Measurements from ENCODE around the gene IFT80. TPM values are rescaled to one million over a fixed set of nuclear protein-coding genes. Genes with fewer than 3 reads are reported as not detected.

IFT80 gene
- total and polyA plus RNA-seq, 9 of the 15 experiments (the other 6 are each of a cell fraction or from before 2014, with no cell fraction given) = 6.7 to 21.1 (median 16.4) TPM

GRCh38 chr3:160434071-160434470 is 35.0 kb upstream of the IFT80 start (continued):
- TF ChIP-seq E2F6 (IDR thresholded peaks at IDR 0.05; ENCODE audit: borderline replicate concordance in 1 of 2, extremely low read depth in 1 of 2, insufficient read depth in 1 of 2, insufficient read length in 1 of 2, low read depth in 1 of 2, low read length in 1 of 2, poor library complexity in 1 of 2, severe bottlenecking in 1 of 2) (no peak), SP2 (IDR thresholded peaks at IDR 0.05; ENCODE audit: extremely low read depth, low read depth, low read length, poor library complexity, severe bottlenecking) (no peak), CCNT2 (IDR thresholded peaks at IDR 0.05; ENCODE audit: borderline replicate concordance, extremely low read depth, insufficient read length, low read depth, low read length) (no peak), TCFL5 (CRISPR knock-in tag; conservative IDR thresholded peaks at IDR 0.05) (no peak), KHSRP (IDR thresholded peaks at IDR 0.05) (0 out of 2 replicates have a peak, but pooled peaks have one; percentile 10), E2F4 (CRISPR knock-in tag; IDR thresholded peaks at IDR 0.05; ENCODE audit: low read depth) (no peak), KLF6 (CRISPR knock-in tag; IDR thresholded peaks at IDR 0.05; ENCODE audit: borderline replicate concordance) (no peak), HMG20B (CRISPR knock-in tag; IDR thresholded peaks at IDR 0.05) (no peak), ZNF589 (CRISPR knock-in tag; IDR thresholded peaks at IDR 0.05; ENCODE audit: low read depth) (no peak)

All from K562 (cell line).